Measurements from ENCODE around the gene EED. TPM values are rescaled to one million over a fixed set of nuclear protein-coding genes. Genes with fewer than 3 reads are reported as not detected.

EED gene
- polyA plus RNA-seq, 1 donor (not counting 4 experiments of a cell fraction or from before 2014, with no cell fraction given), result 28.5 TPM

- dilution Hi-C loops (cut with MboI; ENCODE audit: extremely low pct_ligation_motif_present, low sequenced_read_pairs), result no loop called here
- H3K9ac ChIP-seq (ENCODE audit: control insufficient read depth, extremely low read depth, insufficient read depth, low read length), result no peak overlapping the region
- H3K36me3 ChIP-seq (ENCODE audit: control insufficient read depth in 2 of 2, extremely low read depth in 1 of 2, insufficient read depth in 2 of 2, low read length in 2 of 2), result no peaks in the 10 kb centered on the region
- TF ChIP-seq EZH2 (IDR thresholded peaks at IDR 0.05; ENCODE audit: low read length), result no peak
- TF ChIP-seq CTCF (optimal IDR thresholded peaks at IDR 0.05 in 1 of 3, IDR thresholded peaks at IDR 0.05 in 1 of 3, conservative IDR thresholded peaks at IDR 0.05 in 1 of 3; ENCODE audit: extremely low read depth in 1 of 3, insufficient read depth in 2 of 3, low read length in 3 of 3), result no peak
- no peaks in the 10 kb centered on the region for H3K27me3 ChIP-seq (ENCODE audit: control insufficient read depth, extremely low read depth, insufficient read depth, low read length)
- FAIRE-seq (no peak), DNase-seq (ENCODE audit: low read depth, low spot score) (no peak)
- no peak overlapping the region for H3K4me3 ChIP-seq (ENCODE audit: control insufficient read depth in 2 of 3, extremely low read depth in 1 of 3, insufficient read depth in 2 of 3, low read depth in 1 of 3, low read length in 3 of 3)
- H3K4me2 ChIP-seq (ENCODE audit: control insufficient read depth, extremely low read depth, insufficient read depth, low read depth, low read length), result no peak overlapping the region
- H3K9me1 ChIP-seq (ENCODE audit: control insufficient read depth, extremely low read depth, insufficient read depth, low read length), result no peaks in the 10 kb centered on the region
- H4K20me1 ChIP-seq (ENCODE audit: control insufficient read depth, extremely low read depth, insufficient read depth, low read length), result no peaks in the 10 kb centered on the region
- no peak overlapping the region for H3K27ac ChIP-seq (ENCODE audit: control insufficient read depth, insufficient read depth, low read length)
- peaks cover 18% of the 10 kb centered on the region for H3K79me2 ChIP-seq (ENCODE audit: control insufficient read depth, insufficient read depth, low read length)
- no peak overlapping the region for H2AFZ ChIP-seq (ENCODE audit: control insufficient read depth, low read length)
- H3K9me3 ChIP-seq (ENCODE audit: control insufficient read depth, low read depth, low read length), result no peaks in the 10 kb centered on the region
- peaks cover 11% of the 10 kb centered on the region for H3K4me1 ChIP-seq (ENCODE audit: control insufficient read depth, extremely low read depth, insufficient read depth, low read length)
These were observed 2.5 kb upstream of the EED start for GRCh38 chr11:86241956-86242535.

GRCh38 chr11:86243396-86243795 is 1.2 kb upstream of the EED start:
- FAIRE-seq, result no peak
- Histone ChIP-seq H3K9me1 (ENCODE audit: control insufficient read depth, extremely low read depth, insufficient read depth, low read length) (no peaks in the 10 kb centered on the region), H3K27me3 (ENCODE audit: control insufficient read depth, extremely low read depth, insufficient read depth, low read length) (no peaks in the 10 kb centered on the region), H3K27ac (ENCODE audit: control insufficient read depth, insufficient read depth, low read length) (no peak overlapping the region), H3K9ac (ENCODE audit: control insufficient read depth, extremely low read depth, insufficient read depth, low read length) (no peak overlapping the region), H3K79me2 (ENCODE audit: control insufficient read depth, insufficient read depth, low read length) (peaks cover 32% of the 10 kb centered on the region), H3K9me3 (ENCODE audit: control insufficient read depth, low read depth, low read length) (no peaks in the 10 kb centered on the region), H2AFZ (ENCODE audit: control insufficient read depth, low read length) (no peak overlapping the region), H3K4me2 (ENCODE audit: control insufficient read depth, extremely low read depth, insufficient read depth, low read depth, low read length) (no peak overlapping the region), H4K20me1 (ENCODE audit: control insufficient read depth, extremely low read depth, insufficient read depth, low read length) (no peaks in the 10 kb centered on the region), H3K4me3 (ENCODE audit: control insufficient read depth in 2 of 3, extremely low read depth in 1 of 3, insufficient read depth in 2 of 3, low read depth in 1 of 3, low read length in 3 of 3) (no peak overlapping the region), H3K36me3 (ENCODE audit: control insufficient read depth in 2 of 2, extremely low read depth in 1 of 2, insufficient read depth in 2 of 2, low read length in 2 of 2) (no peaks in the 10 kb centered on the region), H3K4me1 (ENCODE audit: control insufficient read depth, extremely low read depth, insufficient read depth, low read length) (peaks cover 22% of the 10 kb centered on the region)
- no peak for DNase-seq (ENCODE audit: low read depth, low spot score)
- dilution Hi-C loops (cut with MboI; ENCODE audit: extremely low pct_ligation_motif_present, low sequenced_read_pairs), result no loop called here
- no peak for TF ChIP-seq EZH2 (IDR thresholded peaks at IDR 0.05; ENCODE audit: low read length)
- no peak for TF ChIP-seq CTCF (optimal IDR thresholded peaks at IDR 0.05 in 1 of 3, IDR thresholded peaks at IDR 0.05 in 1 of 3, conservative IDR thresholded peaks at IDR 0.05 in 1 of 3; ENCODE audit: extremely low read depth in 1 of 3, insufficient read depth in 2 of 3, low read length in 3 of 3)
